MCF 10A (cell line): Measurements from ENCODE around the gene WRAP53. TPM values are rescaled to one million over a fixed set of nuclear protein-coding genes. Genes with fewer than 3 reads are reported as not detected.

ENCODE experiments used
- BruUV-seq: library from RNA; stranded (reverse); fragments of 400-500 nt; replicated peaks from 2 replicates; lab custom pipeline; 2021; lab: Mats Ljungman, UMichigan
- CTCF ChIA-PET: fragments of 300-600 bp; sonication (Branson Sonifier 250); formaldehyde crosslinking; extraction: SDS; loops from one replicate; lab custom pipeline; 2021; ENCODE audit warnings: antibody characterized with exemption, inconsistent platforms; lab: Yijun Ruan, JAX
- POLR2A ChIA-PET: fragments of 300-600, 350-650 bp; sonication (Branson Sonifier 250); formaldehyde crosslinking; extraction: SDS; loops from one replicate; lab custom pipeline; 2020; ENCODE audit warnings: antibody characterized with exemption, inconsistent platforms; lab: Yijun Ruan, JAX
- DNase-seq: peaks from one replicate; pipeline ENCODE4 v3.0.0-alpha.2; 2018; ENCODE audit not compliant: unreplicated experiment
- H3K27ac Mint-ChIP-seq: one replicate; pipeline ENCODE4 v1.8.0; 2022; ENCODE audit warnings: mild to moderate bottlenecking, low read depth, mixed read lengths; ENCODE audit not compliant: unreplicated experiment
- H3K27me3 Mint-ChIP-seq: one replicate; pipeline ENCODE4 v1.8.0; 2022; ENCODE audit warnings: mixed read lengths; ENCODE audit not compliant: insufficient read depth, unreplicated experiment
- H3K36me3 Mint-ChIP-seq: one replicate; pipeline ENCODE4 v1.8.0; 2022; ENCODE audit warnings: mild to moderate bottlenecking, moderate library complexity, mixed read lengths; ENCODE audit not compliant: insufficient read depth, unreplicated experiment
- H3K4me1 Mint-ChIP-seq: one replicate; pipeline ENCODE4 v1.8.0; 2022; ENCODE audit warnings: mixed read lengths; ENCODE audit not compliant: insufficient read depth, unreplicated experiment
- H3K4me3 Mint-ChIP-seq: one replicate; pipeline ENCODE4 v1.8.0; 2022; ENCODE audit warnings: mild to moderate bottlenecking, moderate library complexity, mixed read lengths; ENCODE audit not compliant: unreplicated experiment
- H3K9me3 Mint-ChIP-seq: one replicate; pipeline ENCODE4 v1.8.0; 2022; ENCODE audit warnings: mixed read lengths; ENCODE audit not compliant: unreplicated experiment
- intact Hi-C: fragments of 100-400 bp; cut with micrococcal nuclease; formaldehyde crosslinking; loops from 2 replicates; pipeline ENCODE4 v1.14.1; 2022
- total RNA-seq: library from RNA; stranded (reverse); gene quantifications from 2 replicates; pipeline ENCODE4 v1.2.3, GENCODE V29; 2022
- TF ChIP-seq, protein P1 (sequence below): fragments of 200-600 bp; IDR thresholded peaks from one replicate; pipeline ENCODE4 v1.8.0; 2022; ENCODE audit warnings: antibody characterized with exemption, mild to moderate bottlenecking; ENCODE audit not compliant: unreplicated experiment

WRAP53 gene
- total RNA-seq, 1 experiment from 2014 or later: 10.7 TPM

DNA sequence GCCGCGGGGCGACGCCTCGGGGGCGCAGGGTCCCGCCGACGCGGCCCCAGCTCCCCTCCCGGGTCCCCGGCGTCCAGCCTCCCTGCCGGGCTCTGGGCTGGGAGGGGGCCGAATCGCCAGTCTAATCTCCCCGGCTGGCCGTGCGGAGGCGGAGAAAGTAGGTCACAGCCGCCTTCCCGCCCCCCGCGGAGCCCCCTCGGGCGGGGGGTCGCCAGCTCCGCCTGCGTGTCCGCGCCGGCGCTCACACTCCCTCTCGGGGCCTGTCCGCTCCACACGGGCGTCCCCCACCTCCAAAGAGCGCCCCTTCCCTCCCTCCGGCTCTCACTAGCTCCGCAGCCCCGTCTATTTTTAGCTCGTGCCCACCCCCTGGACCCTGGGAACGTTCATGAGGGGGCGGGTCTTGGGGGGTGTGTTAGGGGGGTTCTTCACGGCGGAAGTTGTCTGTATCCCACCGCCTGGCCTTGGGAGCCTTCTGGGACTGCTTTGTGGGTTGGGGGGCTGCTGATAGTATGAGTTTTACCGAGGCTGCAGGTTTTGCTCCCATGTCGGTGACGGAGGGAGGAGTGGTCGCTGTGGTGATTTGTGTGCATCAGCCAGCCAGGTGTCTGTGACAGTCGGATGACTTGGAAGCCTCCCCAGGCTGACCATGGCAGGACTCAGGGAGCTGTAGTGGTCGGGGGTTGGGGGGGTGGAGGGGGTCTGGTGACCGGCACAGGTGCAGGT is 36.5 kb upstream of the WRAP53 start:
- CTCF ChIA-PET: interaction anchor here (0.9 to 1.1 kb wide), 2 partner anchors 19 to 36 kb away, joined by 3 to 7 read pairs; no protein-coding TSS in a partner anchor
- no peak for DNase-seq
- intact Hi-C loops: no loop called here
- Mint-ChIP-seq H3K9me3 (no peaks in the 10 kb centered on the region), H3K4me3 (no peak overlapping the region), H3K27me3 (peaks cover 58% of the 10 kb centered on the region), H3K27ac (no peak overlapping the region), H3K36me3 (peaks cover 5% of the 10 kb centered on the region), H3K4me1 (peaks cover 15% of the 10 kb centered on the region)
- TF ChIP-seq, protein P1, sequence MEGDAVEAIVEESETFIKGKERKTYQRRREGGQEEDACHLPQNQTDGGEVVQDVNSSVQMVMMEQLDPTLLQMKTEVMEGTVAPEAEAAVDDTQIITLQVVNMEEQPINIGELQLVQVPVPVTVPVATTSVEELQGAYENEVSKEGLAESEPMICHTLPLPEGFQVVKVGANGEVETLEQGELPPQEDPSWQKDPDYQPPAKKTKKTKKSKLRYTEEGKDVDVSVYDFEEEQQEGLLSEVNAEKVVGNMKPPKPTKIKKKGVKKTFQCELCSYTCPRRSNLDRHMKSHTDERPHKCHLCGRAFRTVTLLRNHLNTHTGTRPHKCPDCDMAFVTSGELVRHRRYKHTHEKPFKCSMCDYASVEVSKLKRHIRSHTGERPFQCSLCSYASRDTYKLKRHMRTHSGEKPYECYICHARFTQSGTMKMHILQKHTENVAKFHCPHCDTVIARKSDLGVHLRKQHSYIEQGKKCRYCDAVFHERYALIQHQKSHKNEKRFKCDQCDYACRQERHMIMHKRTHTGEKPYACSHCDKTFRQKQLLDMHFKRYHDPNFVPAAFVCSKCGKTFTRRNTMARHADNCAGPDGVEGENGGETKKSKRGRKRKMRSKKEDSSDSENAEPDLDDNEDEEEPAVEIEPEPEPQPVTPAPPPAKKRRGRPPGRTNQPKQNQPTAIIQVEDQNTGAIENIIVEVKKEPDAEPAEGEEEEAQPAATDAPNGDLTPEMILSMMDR: no peak
- POLR2A ChIA-PET: interaction anchor here (0.7 to 1.9 kb wide), 2 partner anchors 25 to 35 kb away, joined by 3 to 9 read pairs; partner anchors contain the start of genes TP53 and WRAP53
- BruUV-seq: no TSS peak

DNA sequence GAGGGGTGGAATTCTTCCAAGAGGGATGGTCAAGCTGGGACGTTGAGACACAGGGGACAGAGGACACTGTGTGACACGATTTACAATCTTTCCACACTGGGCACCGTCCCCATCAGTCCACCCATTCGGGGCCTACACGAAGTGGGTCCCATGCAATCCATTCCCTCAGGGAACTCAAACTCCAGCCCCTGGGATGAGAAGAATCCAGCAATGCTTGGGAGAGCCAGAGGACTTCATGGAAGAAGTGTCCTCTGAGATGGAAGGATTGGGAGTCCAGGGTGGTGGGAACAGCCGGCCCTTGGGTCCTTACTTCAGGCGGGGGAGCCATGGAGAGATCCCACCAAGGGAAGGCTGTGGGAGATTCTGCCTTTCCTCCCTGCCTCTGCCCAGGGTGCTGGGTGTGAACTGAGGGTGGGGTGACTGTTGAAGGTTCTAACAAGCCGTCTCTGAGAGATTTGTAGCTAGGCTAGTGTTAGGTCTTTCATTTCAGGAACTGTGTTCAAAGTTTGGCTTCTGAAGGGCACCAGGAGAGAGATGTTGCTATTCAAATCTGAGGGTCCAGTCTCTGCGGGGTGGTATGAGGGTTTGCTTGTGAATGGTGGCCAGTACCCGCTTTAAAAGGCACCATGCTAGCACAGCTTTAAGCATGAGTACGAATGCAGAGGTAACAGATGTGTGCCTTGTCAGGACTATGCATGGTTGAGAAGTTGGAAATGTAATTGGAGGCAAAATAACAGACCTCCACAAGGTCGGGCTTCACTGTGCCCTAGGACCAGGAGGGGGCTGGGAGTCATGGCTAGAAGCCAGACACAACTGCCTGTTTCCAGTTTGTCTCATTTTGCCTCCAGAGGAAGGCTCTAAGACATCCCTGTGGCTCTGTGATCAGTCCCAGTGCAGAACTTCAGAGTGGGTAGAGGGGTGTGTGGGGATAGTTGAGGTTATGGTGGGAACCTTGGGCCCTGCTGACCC is 35.6 kb upstream of the WRAP53 start:
- no peak for DNase-seq
- no peak overlapping the region for H3K27ac Mint-ChIP-seq
- intact Hi-C loops: no loop called here
- no TSS peak for BruUV-seq
- H3K36me3 Mint-ChIP-seq: peaks cover 5% of the 10 kb centered on the region
- TF ChIP-seq, protein P1: no peak
- POLR2A ChIA-PET: interaction anchor here (0.6 to 0.7 kb wide), 2 partner anchors 26 to 218 kb away, joined by 3 read pairs; partner anchors contain the start of gene TMEM102
- H3K27me3 Mint-ChIP-seq: peaks cover 67% of the 10 kb centered on the region
- no peaks in the 10 kb centered on the region for H3K9me3 Mint-ChIP-seq
- CTCF ChIA-PET: no interaction called here
- H3K4me3 Mint-ChIP-seq: no peak overlapping the region
- H3K4me1 Mint-ChIP-seq: peaks cover 21% of the 10 kb centered on the region

DNA sequence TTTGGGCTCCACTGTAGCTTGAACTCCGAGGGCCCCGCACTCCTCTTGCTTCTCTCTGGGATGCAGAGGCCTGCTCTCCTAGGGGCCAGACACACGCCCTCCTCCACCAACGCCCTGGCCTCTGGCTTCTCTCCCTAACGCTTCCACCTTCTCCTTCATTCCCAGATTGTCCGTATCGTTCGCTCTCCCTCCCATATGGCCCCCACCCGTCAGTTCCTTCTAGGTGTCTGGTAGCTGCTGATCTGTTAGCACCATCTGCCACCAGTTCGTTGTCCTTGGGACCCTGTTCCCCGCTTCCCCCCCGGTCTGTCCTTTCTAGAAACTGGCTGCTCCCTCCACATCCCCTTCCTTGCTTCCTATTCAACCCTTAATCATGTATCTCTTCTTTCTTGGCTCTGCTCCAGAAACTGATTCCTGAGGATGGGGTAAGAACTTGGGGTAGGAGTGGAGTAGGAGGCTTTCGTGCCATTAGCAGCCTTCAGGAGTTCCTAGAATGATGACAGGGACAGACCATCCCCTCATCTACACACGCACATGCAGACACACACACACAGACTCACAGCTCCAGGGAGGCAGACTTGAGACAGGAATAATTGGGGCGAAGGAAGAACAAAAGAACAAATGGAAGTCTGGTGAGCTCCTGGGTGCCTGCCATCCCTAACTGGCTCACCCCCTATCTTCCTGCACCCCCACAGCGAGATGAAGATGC is 33.3 kb upstream of the WRAP53 start:
- DNase-seq: no peak
- Mint-ChIP-seq H3K4me1 (peaks cover 18% of the 10 kb centered on the region), H3K4me3 (no peak overlapping the region), H3K36me3 (peaks cover 5% of the 10 kb centered on the region), H3K27me3 (peaks cover 71% of the 10 kb centered on the region), H3K9me3 (no peaks in the 10 kb centered on the region), H3K27ac (no peak overlapping the region)
- no TSS peak for BruUV-seq
- intact Hi-C loops: no loop called here
- TF ChIP-seq, protein P1: no peak
- ChIA-PET POLR2A (interaction anchor here (0.5 to 1.1 kb wide), 2 partner anchors 28 to 33 kb away, joined by 3 read pairs; partner anchors contain the start of genes SAT2 and WRAP53), CTCF (interaction anchor here (0.6 to 1.1 kb wide), 2 partner anchors 15 to 23 kb away, joined by 5 read pairs; no protein-coding TSS in a partner anchor)
